HK-2 (cell line): ENCODE results near the gene PINLYP.
A peak's percentile ranks its signal among the peaks of the same experiment; 100 is the strongest.

Experiments used
- DNase-seq: peaks from one replicate; pipeline ENCODE4 v3.0.0-alpha.2; 2018; ENCODE audit not compliant: unreplicated experiment

PINLYP gene

DNA sequence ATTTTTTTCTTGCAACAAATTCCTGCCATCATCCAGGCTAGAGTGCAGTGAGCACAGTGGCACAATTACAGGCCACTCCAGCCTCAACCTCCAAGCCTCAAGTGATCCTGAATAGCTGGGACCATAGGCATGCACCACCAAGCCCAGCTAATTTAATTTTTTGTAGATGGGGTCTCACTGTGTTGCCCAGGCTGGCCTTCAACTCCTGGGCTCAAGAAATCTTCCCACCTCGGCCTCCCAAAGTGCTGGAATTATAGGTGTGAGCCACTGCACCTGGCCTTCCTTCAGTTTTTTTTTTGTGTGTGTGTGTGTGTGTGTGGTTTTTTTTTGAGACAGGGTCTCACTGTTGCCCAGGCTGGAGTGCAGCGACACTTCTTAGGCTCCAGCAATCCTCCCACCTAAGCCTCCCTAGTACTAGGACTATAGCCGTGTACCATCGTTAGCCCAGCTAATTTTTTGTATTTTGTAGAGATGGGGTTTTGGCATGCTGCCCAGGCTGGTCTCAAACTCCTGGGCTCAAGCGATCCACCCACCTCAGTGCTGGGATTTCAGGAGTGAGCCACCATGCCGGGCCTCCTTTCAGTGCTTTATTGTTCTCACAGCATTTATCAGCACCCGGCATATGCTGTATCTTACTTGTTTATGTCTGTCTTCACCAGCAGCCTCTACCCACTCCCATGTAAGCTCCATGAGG is 30.4 kb downstream of the PINLYP start:
- DNase-seq, result no peak

DNA sequence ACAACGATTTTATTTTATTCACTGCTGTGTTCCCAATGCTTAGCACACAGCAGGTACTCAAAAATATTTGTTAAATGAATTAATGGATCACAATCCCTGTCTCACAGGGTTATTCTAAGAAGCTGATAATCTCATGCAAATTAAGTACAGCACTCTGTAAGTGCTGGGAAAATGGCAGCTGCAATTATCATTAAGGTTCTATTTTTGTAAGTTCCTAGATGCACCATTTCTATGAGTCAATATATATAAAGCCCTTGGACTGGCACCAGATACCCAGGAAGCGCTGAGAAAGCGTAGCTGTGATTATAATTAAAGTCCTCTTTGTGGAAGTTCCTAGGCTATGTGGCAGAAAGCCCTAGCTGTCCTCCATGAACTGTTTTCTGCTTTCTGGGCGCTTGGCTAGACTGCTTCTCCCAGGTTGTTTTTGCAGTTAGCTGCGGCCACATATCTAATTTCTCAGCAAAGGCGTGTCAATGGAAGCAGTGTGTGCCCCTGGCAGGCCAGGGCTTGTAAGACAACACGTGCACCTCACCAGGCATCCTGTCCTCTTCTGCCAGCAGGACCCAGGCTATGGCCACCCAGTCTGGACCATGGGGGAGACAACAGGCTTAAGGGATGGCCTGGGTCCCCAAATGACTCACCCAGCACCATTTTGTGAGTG is 31.1 kb downstream of the PINLYP start:
- DNase-seq, result no peak

DNA sequence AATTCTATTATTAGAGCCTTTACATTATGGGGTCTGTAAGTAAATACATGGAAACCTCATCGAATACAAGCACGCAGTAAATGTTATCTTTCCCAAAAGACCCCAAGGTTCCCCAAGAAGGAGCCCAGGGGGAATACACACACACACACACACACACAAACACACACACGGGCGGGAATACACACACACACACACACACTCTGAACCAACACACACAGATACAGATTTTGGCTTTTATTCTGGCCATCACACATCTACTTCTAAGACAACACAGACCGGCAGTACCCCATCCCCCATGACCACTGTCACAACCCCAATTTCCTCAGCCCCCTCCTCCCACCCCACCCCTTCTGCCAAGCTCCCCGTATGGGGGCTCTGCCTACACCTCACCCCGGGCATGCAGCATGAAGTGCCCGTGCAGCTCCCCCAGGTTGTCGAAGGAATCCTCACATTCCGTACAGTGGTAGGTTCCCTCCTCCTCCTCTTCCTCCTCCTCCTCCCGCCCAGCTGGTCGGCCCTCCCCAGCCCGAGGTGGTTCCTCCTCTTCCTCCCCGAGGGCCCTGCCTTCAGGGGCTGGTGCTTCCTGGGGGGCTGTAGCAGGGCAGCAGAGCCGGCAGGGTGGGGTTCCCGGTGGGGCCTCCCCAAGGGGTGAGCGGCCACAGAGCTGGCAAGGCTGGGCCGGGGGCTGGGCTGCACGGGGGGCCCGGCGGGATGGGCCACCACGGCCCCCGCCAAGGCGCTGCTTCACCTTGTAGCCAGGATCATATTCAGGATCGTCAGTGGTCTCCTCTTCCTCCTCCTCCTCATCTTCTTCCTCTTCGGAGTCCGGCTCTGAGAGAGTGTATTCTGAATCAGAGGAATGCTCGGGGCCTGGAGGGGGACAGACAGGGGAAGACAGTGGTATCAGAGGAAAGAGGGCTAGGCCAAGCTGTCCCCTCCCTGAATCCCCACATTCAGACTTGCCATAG is 31.9 kb downstream of the PINLYP start:
- no peak for DNase-seq

DNA sequence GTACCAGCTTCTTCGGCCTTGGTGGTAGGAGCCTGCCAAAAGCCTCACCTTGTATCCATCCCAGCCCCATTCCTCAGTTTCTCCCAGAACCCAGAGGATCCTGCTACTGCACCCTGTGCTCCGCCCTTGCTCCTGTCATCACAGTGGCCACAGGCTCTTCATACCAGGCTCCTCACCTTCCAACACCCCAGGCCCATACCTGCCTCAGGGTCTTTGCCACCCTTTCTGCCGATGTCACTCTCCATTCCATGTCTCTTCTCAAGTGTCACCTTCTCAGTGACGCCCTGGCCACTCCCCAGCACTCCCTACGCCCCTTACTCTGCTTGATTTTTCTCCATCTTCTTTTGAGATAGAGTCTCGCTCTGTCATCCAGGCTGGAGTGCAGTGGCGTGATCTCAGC is 34.3 kb downstream of the PINLYP start:
- DNase-seq, result no peak

DNA sequence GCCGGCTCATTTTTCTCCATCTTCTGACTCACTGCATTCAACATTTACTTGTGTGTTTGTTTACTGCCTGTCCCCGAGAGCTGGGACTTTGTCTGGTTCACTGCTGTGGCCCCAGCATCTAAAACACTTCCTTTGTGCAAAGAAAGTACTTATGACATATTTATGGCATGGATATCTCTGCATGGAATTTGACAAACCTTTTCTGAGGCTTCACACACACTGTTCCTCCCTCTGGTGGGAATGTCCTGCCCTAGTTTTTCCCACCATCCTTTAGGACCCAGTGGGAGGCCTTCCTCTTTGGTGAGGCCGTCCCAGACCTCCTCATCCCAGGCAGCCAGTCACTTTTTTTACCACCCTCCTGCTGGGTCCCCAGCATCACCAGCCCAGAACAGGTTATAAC is 34.9 kb downstream of the PINLYP start:
- DNase-seq, result no peak

DNA sequence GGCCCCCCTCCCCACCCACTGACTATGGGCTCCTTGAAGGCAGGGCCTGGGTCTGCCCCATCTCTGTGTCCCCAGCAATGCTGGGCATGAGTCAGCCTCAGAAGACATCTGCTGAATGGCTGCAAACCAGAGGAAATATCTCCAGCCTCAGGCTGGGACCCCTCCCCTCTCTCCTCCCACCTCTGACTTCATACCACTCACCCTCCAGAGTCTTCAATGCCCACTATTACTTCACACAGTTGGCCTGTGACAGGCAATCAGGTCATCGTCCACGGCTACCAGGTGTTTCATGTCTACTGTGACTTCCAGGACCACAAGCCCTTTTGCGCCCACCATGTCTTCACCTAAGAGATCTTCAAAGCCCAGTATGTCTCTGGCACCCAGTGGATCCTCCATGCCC is 36.2 kb downstream of the PINLYP start, which contains the start of gene SRRM5:
TSS of gene SRRM5 (plus strand) at position 301 of the 400 bp plus-strand sequence. CDS start at position 335, 34 bp downstream.
- DNase-seq, result no peak

DNA sequence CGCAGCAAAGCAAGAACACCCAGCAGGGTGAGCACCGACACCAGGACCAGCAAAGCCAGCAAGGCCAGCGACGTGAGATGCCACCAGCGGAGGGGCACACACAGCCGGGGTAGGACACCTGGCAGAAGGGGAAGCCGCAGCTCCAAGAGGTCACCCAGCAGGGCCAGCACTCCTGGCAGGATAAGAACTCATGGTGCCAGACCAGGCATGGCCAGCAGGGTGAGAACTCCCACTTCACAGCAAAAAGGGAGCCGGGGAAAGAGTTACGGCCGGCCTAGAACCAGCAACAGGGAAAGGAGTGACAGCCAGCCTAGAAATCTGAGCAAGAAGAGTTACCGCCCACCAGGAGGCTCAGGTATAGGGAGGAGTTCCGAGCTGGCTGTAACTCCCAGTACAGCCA is 36.8 kb downstream of the PINLYP start:
- DNase-seq, result no peak

DNA sequence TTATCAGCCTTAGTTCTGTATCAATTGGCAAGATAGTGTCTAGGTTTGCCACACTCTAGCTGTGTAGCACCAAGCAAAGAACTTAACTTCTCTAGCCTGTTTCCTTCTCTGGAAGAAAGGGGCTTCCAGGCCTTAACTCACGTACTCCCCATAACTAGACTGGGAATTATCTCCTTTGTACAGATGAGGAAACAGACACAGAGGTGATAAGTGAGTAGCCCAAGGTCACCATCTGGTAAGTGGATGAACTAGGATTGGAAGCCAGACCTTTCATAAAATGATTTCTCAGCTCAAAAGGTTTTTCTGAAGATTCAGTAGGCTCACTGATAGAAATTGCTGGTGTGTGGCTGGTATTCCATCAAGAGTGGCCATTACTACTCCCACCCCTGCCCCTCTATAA is 40.7 kb downstream of the PINLYP start:
- DNase-seq, result no peak

DNA sequence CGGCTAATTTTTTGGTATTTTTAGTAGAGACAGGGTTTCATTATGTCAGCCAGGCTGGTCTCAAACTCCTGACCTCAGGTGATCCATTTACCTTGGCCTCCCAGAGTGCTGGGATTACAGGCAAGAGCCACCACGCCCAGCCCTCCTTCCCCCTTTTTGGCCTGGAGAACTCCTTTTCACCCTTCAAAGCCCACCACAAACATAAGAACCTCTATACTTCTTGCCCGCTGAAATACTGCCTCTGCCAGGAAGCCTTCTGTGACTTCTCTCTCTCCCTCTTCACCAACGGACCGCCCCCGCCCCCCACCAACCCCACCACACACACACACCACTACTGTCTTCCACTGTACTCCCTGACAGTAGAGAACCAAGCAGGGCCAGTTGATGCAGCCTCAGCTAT is 41.4 kb downstream of the PINLYP start:
- no peak for DNase-seq

DNA sequence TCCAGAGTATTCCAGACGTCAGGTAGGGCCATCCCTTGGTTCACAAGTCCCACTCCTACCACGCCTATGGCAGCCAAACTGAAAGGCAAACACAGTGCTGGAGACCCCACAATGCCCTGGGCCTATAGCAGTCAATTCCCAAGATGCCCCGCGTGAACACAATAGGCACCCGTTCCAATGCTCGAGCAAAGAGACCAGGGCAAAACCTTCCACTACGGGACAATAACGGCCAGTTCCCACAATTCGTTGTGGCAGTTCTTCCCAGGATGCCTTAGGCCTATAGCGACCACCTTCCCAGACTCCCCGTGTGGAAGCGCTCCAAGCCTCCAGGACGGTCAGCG is 43.3 kb downstream of the PINLYP start:
- DNase-seq, result no peak

DNA sequence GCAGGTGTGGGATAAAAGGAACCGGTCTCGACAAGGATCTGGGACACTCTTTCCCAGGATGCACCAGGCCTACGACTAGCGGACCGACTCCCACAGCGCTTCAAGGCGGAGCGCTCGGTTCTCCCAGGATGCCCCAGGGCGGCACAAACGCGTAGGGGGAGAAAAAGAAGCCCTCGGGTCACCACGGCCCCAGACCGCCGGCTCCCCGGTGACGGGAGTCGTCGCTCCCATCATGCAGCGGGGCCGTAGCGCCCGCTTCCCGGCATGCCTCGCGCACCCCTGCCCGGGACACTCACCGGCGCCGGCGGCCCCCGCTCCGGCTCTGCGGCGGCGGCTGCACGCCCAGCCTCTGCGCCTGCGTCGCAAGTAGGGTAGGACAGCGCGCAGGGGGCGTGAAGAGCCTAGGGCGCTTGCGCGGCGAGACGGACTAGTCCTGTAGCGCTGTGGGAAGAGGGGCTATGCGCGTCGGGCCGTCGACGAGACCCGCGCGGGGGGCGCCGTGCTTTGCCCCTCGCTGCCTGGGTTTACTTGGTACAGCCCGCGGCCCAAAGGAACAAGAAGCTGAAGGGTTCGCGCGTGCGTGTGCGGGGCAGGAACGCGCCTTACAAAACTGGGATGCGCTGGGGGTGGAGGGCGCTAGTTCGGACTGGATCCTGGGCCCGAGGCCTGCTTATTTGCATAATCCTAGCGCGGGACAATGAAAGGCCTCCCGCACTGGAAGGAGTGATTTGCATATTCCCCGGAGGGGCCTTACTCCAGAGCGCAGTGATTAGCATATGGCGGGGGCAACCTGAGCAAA is 43.9 kb downstream of the PINLYP start, which contains the start of gene ZNF428:
TSS of gene ZNF428 (minus strand) at position 368 of the 799 bp plus-strand sequence. CDS start 5,325 bp downstream, outside the sequence.
- peak; percentile 84 for DNase-seq

DNA sequence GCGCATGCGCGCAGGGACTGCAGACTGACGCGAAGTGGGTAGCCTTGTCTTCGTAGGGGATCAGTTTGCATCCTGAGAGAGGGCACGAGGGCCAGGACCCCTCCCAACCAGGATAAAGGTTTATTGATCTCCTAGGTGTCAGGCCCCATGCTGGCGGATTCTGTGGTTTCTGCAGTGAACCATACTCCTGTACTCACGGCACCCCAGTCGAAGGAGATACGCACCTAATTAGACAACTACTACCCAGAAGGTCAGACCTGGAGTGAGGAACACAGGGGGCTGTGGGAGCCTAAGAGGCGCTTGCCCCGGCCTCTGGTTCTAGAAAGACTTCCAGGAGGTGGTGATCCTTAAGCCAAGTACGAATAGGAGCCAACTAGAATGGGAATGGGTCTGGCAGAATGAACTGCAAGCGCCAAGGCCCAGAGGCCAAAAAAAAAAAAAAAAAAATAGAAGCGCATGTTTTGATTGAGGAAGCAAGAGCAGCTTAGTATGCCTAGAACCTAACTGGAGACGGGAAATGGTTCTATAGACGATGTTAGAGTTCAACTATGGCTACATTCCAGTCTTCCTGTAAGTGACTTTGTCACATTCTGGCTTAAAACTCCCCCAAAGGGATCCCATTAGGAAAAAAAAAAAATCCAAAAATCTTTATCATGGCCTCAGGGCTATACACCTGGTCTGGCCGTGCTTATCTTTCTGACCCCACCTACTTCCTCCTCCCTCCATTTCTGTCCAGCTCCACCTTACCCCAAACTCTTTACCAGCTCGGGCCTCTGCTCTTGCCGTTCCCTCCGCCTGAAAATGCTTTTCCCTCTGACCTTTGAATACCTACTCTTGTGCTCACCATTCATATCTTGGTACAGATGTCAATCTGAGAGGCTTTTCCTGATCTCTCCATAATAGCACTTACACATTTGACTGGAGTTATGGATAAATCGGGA is 44.7 kb downstream of the PINLYP start:
- no peak for DNase-seq

DNA sequence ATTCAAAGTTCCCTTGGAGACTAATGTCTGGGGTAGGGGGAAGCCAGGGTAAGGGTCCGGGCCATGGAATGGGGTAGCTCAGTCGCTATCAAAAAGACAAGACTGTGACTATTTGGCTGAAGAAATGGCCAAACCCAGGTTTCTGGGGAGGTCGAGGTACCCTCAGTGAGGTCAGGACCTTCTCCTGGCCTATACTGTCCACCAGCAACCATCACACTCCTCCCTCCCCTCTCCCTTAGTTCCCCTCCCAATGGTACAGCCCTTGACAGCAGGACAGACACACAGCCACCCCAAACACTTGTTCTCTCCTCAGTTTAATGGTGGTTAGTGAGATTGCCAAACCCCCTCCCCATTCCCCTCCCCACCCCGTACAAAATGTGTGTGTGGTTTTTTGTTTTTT is 46.5 kb downstream of the PINLYP start:
- no peak for DNase-seq

DNA sequence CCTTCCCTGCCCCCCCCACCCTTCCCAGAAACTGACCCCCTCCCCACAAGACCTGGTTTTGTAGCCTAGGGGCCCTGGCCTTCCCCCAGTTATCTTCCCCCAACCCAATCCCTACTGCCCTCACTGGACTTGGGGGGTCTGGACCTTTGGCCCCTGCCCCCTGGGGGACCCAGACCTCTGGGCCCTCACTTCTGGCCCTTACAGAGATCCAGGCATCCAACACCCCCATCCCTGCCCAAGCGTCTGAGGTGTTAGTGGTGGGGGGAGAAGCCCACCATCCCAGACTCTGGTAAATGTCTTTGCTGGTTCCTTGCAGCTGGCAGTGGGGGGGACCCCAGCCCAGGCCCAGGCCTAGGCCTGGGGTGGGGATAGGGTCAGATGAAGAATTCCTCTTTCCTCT is 47.4 kb downstream of the PINLYP start:
- DNase-seq, result no peak

DNA sequence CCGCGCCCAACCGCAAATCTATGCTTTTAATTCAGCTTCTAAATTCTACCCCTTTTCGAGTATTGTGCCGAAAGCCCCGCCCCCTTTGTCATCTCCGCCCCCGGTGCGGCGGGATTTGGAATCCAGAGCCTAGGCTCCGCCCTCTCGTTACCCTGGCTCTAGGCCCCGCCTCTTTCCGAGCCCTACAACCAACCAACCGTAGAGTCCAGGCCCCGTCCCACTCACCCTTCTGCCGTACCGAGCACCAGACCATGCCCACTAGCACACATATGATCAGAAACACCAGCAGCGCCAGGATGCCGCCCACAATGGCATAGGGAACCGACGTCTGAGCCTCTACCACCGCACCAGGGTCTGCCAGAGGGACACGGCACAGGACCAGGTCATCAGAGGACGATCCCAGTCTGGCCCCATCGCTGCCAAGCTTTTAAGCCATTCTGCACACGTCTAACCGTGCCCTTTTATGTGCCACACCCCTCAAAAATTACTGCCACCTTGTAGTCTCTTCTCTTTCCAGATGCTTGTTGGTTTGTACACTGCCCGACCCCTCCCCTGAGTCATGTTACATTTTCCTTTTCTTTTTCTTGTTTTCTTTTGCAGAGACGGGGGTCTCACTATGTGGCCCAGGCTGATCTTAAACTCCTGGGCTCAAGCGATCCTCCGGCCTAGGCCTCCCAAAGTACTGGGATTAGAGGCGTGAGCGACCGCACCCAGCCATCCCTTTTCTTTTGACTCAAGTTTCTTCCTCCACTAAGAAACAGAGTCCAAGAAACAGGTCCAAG is 48.5 kb downstream of the PINLYP start:
- DNase-seq, result no peak

DNA sequence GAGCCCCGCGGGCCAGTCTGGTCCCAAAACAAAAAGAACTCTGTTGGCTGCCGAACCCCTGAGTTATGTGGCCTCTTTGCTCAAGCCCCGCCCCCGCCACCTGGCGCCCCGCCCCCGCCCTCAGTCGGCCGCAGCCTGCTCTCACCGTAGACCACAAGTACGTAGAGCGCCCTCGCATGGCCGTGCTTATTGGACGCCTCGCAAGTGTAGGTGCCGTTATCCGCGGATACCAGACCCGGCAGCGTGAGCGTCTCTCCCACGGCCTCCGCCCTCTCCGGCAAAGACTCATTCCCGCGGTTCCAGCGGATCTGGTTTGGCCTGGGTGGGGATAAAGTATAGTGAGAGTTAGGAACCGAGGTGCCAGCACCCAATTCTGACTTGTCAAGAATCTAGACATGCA is 49.3 kb downstream of the PINLYP start:
- DNase-seq, result no peak

DNA sequence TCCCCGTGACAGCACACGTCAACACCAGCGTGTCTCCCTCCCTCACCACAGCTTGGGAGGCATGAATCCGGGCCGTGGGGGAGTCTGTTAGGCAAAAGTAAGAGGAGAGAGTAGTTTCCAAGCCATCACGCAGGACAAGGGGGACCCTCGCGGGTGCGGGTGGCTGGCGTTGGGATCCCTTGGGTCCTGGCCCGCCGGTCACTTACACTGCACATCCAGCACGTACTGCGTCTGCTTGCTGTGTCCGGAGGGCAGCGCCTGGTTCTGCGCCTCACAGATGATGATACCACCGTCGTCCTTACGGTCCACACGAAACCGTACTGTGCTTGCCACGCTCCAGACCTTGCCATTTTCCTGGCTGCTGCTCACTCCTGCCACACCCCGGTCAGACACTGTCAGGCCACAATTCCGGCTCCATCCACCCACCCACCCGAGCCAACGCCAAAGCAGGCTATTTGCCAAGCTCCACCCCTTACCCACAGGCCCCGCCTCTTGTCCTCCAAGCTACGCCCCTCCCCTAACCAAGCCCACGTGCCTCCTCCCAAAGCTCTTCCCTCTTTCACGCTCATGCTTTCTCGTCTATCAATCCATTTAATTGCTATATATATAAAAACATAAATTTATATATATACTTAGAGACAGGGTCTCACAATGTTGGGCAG is 50.4 kb downstream of the PINLYP start:
- no peak for DNase-seq

DNA sequence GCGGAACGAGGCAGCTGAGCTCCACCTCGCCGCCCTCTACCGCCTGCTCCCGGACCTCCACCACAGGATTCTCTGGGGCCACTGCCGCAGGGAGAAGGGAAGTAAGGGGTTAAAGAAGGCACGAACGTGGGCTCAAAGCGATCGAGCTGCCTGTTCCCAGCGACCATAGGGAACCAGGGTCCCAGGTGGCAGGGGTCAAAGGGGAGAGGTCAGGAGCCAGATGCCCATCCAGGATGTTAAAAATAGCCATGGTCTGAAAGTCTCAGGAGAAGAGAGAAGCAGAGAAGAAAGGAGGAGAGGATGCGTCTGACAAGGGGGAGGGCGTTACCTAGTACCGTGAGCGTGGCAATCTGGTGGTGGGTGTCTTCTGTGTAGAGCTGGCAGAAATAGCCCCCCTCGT is 51.2 kb downstream of the PINLYP start:
- no peak for DNase-seq

DNA sequence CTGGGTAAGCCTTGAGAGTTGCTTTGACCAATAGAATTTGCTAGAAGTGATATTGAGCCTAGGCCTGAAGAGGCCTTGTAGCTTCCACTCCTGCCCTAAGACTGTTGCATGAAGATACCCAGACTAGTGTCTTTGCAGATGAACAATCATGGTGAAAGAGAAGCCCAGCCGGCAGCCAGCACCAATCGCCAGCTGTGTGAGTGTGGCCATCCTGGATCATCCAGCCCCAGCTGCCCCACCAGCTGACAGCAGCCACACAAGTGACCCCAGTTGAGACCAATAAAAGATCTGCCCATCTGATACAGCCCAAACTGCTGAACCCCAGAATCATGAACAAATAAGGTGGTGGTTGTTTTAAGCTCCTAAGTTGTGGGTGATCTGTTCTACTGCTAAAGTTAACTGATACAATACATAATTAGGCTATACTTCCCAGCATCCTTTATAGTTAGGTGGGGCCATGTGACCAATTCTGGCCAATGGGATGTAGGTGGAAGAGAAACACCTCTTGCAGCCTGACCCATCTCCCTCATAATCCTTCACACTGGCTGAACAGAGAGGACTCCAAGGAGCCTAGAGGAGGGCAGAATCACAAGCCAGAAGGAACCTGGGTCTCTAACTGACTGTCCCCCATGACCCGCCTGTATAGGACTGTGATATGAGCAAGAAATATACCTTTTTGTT is 53.2 kb downstream of the PINLYP start:
- no peak for DNase-seq
